ENCODE data around the gene TMCC2. TPM values are rescaled to one million over a fixed set of nuclear protein-coding genes. Genes with fewer than 3 reads are reported as not detected.

TMCC2 gene
- total RNA-seq, 4 donors from 2014 or later: 0.53 to 4.1 (median 1.1) TPM

- H3K4me3 ChIP-seq: no peak overlapping the region
- peaks cover 0 to 13% (median 6%) of the 10 kb centered on the region in 4 donors for H3K4me1 ChIP-seq
- TF ChIP-seq POLR2A (IDR thresholded peaks at IDR 0.05): no peak
- TF ChIP-seq, protein P1, sequence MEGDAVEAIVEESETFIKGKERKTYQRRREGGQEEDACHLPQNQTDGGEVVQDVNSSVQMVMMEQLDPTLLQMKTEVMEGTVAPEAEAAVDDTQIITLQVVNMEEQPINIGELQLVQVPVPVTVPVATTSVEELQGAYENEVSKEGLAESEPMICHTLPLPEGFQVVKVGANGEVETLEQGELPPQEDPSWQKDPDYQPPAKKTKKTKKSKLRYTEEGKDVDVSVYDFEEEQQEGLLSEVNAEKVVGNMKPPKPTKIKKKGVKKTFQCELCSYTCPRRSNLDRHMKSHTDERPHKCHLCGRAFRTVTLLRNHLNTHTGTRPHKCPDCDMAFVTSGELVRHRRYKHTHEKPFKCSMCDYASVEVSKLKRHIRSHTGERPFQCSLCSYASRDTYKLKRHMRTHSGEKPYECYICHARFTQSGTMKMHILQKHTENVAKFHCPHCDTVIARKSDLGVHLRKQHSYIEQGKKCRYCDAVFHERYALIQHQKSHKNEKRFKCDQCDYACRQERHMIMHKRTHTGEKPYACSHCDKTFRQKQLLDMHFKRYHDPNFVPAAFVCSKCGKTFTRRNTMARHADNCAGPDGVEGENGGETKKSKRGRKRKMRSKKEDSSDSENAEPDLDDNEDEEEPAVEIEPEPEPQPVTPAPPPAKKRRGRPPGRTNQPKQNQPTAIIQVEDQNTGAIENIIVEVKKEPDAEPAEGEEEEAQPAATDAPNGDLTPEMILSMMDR (IDR thresholded peaks at IDR 0.05): no peak
- no peaks in the 10 kb centered on the region for H3K36me3 ChIP-seq
- no peaks in the 10 kb centered on the region for H3K27me3 ChIP-seq
- no peak for DNase-seq
- H3K9me3 ChIP-seq: no peaks in the 10 kb centered on the region
- H3K27ac ChIP-seq: no peak overlapping the region
Measured at GRCh38 chr1:205269711-205270110, 42.0 kb downstream of the TMCC2 start.

DNA sequence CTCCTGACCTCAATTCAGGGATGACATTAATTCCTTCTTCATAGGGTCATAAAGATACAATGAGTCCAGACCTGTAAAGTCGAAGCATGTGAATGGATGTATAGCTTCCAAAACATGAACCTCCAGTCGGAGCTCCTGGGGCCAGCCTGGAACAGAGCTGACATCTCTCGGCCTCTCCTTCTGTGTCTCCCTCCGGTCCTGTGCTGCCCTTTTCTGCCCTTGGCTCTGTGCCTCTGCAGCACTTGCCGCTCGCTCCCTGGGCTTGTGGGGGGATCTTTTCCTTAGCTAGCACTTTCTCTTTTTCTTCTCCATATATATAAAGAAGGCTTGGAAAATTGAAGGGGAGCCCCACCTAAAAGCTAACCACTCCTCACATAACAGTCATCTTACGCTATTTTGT is 42.5 kb downstream of the TMCC2 start:
- no peak overlapping the region for H3K4me3 ChIP-seq

GRCh38 chr1:205270764-205271163 is 43.0 kb downstream of the TMCC2 start:
- Histone ChIP-seq H3K9me3 (no peaks in the 10 kb centered on the region), H3K27ac (no peak overlapping the region), H3K27me3 (no peaks in the 10 kb centered on the region), H3K4me1 (peaks cover 0 to 22% (median 12%) of the 10 kb centered on the region in 4 donors), H3K36me3 (no peaks in the 10 kb centered on the region), H3K4me3 (no peak overlapping the region)
- DNase-seq: no peak
- TF ChIP-seq, protein P1 (IDR thresholded peaks at IDR 0.05): no peak
- TF ChIP-seq POLR2A (IDR thresholded peaks at IDR 0.05): no peak

More for the DNA sequence above, 42.5 kb downstream of the TMCC2 start:
- Histone ChIP-seq H3K9me3 (no peaks in the 10 kb centered on the region), H3K27ac (no peak overlapping the region), H3K4me1 (peaks cover 0 to 18% (median 9%) of the 10 kb centered on the region in 4 donors), H3K36me3 (no peaks in the 10 kb centered on the region), H3K27me3 (no peaks in the 10 kb centered on the region)
- no peak for TF ChIP-seq POLR2A (IDR thresholded peaks at IDR 0.05)
- DNase-seq: no peak

- H3K9me3 ChIP-seq: no peaks in the 10 kb centered on the region
- H3K4me1 ChIP-seq: peaks cover 0 to 22% (median 12%) of the 10 kb centered on the region in 4 donors
- H3K36me3 ChIP-seq: no peaks in the 10 kb centered on the region
- H3K4me3 ChIP-seq: no peak overlapping the region
- H3K27me3 ChIP-seq: no peaks in the 10 kb centered on the region
- H3K27ac ChIP-seq: no peak overlapping the region
- TF ChIP-seq POLR2A (IDR thresholded peaks at IDR 0.05): no peak
- TF ChIP-seq, protein P1 (IDR thresholded peaks at IDR 0.05): no peak
- DNase-seq: no peak
Measured at GRCh38 chr1:205271277-205271676, 43.5 kb downstream of the TMCC2 start.

DNA sequence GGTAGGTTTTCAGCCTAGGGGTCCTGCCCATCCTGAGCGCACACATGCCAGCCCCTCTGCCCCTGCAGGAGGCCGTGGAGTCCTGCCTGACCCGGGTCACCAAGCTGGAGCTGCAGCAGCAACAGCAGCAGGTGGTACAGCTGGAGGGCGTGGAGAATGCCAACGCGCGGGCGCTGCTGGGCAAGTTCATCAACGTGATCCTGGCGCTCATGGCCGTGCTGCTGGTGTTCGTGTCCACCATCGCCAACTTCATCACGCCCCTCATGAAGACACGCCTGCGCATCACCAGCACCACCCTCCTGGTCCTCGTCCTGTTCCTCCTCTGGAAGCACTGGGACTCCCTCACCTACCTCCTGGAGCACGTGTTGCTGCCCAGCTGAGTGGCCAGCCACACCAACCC is 44.0 kb downstream of the TMCC2 start:
- no peaks in the 10 kb centered on the region for H3K9me3 ChIP-seq
- H3K27me3 ChIP-seq: no peaks in the 10 kb centered on the region
- no peak overlapping the region for H3K27ac ChIP-seq
- DNase-seq: no peak
- H3K4me1 ChIP-seq: peaks cover 0 to 22% (median 12%) of the 10 kb centered on the region in 4 donors
- TF ChIP-seq POLR2A (IDR thresholded peaks at IDR 0.05): no peak
- TF ChIP-seq, protein P1 (IDR thresholded peaks at IDR 0.05): no peak
- H3K36me3 ChIP-seq: no peaks in the 10 kb centered on the region
- H3K4me3 ChIP-seq: no peak overlapping the region

- H3K4me3 ChIP-seq: no peak overlapping the region
- no peaks in the 10 kb centered on the region for H3K36me3 ChIP-seq
- H3K4me1 ChIP-seq: peaks cover 0 to 22% (median 12%) of the 10 kb centered on the region in 4 donors
- no peaks in the 10 kb centered on the region for H3K9me3 ChIP-seq
- TF ChIP-seq, protein P1 (IDR thresholded peaks at IDR 0.05): no peak
- no peak for TF ChIP-seq POLR2A (IDR thresholded peaks at IDR 0.05)
- no peak for DNase-seq
- no peaks in the 10 kb centered on the region for H3K27me3 ChIP-seq
- no peak overlapping the region for H3K27ac ChIP-seq
Measured at GRCh38 chr1:205272536-205272935, 44.8 kb downstream of the TMCC2 start.

All from Peyer's patch (tissue), 4 donors.